Endothelial cell of umbilical vein (primary cell): ENCODE data around the gene MS4A12. TPM values are rescaled to one million over a fixed set of nuclear protein-coding genes. Genes with fewer than 3 reads are reported as not detected.

Source experiments
- BruUV-seq: library from RNA; stranded (reverse); fragments of 400-500 nt; replicated peaks from 2 replicates; lab custom pipeline; 2021; lab: Mats Ljungman, UMichigan
- CTCF ChIA-PET: fragments of 300-600, 350-600 bp; sonication (Branson Sonifier 250); formaldehyde crosslinking; loops from one replicate; lab custom pipeline; 2021; ENCODE audit warnings: antibody characterized with exemption, inconsistent platforms; lab: Charles Lee
- POLR2A ChIA-PET: fragments of 300-600, 350-600 bp; sonication (Branson Sonifier 250); formaldehyde crosslinking; loops from one replicate; lab custom pipeline; 2021; ENCODE audit warnings: antibody characterized with exemption, inconsistent platforms; lab: Charles Lee
- DNase-seq: peaks from one replicate; pipeline ENCODE4 v3.0.0-alpha.2; 2011; ENCODE audit warnings: low read depth, low spot score
- FAIRE-seq: peaks from 2 replicates; lab custom pipeline; 2011; peaks lifted over from hg19 to GRCh38; lab: Jason Lieb, UNC
- H2AFZ ChIP-seq: 2 replicates; pipeline ENCODE4 v1.6.0; 2012; ENCODE audit warnings: low read depth, low read length, control low read depth, inconsistent platforms
- H3K27ac ChIP-seq: 2 replicates; pipeline ENCODE4 v1.5.1; 2011; ENCODE audit warnings: low read depth, mild to moderate bottlenecking, control low read depth, low read length, moderate library complexity; ENCODE audit not compliant: insufficient read depth
- H3K27me3 ChIP-seq, 2 experiments: 2 replicates each; pipeline versions ENCODE4 v1.6.0 to v1.6.1; 2011; ENCODE audit warnings: low read length in 2 of 2, mixed read lengths in 1 of 2; ENCODE audit not compliant: control insufficient read depth in 2 of 2, insufficient read depth in 2 of 2
- H3K36me3 ChIP-seq, 2 experiments: 2 replicates in 1 of 2; 3 replicates in 1 of 2; pipeline ENCODE4 v1.5.1; 2011; ENCODE audit warnings: low read length in 2 of 2, mild to moderate bottlenecking in 1 of 2, moderate library complexity in 1 of 2; ENCODE audit not compliant: control insufficient read depth in 2 of 2, insufficient read depth in 2 of 2; ENCODE audit errors: extremely low read depth in 1 of 2
- H3K4me1 ChIP-seq: 3 replicates; pipeline ENCODE4 v1.5.1; 2011; ENCODE audit warnings: mild to moderate bottlenecking, low read length; ENCODE audit not compliant: control insufficient read depth, insufficient read depth; ENCODE audit errors: extremely low read depth
- H3K4me2 ChIP-seq: 2 replicates; pipeline ENCODE4 v1.6.1; 2011; ENCODE audit warnings: low read length, control low read depth, mixed read lengths; ENCODE audit not compliant: insufficient read depth
- H3K4me3 ChIP-seq, 3 experiments: fragments of 200-600 bp in 1 of 3; sonication (generic), shearing (Covaris generic) in 1 of 3; replicated peaks in 1 of 3; 2 replicates each; pipeline ENCODE4 v1.5.1; 2011 to 2016; ENCODE audit warnings: control low read depth in 3 of 3, low read length in 3 of 3, mild to moderate bottlenecking in 2 of 3, inconsistent platforms in 1 of 3, low read depth in 1 of 3, moderate library complexity in 1 of 3; ENCODE audit not compliant: insufficient read depth in 1 of 3
- H3K79me2 ChIP-seq: 2 replicates; pipeline ENCODE4 v1.6.0; 2012; ENCODE audit warnings: low read length, inconsistent platforms; ENCODE audit not compliant: control insufficient read depth, insufficient read depth
- H3K9ac ChIP-seq: replicated peaks from 2 replicates; pipeline ENCODE3; 2011; ENCODE audit warnings: low read length, control low read depth; ENCODE audit not compliant: insufficient read depth; ENCODE audit errors: extremely low read depth
- H3K9me1 ChIP-seq: replicated peaks from 3 replicates; pipeline ENCODE4 v1.6.0; 2011; ENCODE audit warnings: mild to moderate bottlenecking, low read length; ENCODE audit not compliant: control insufficient read depth, insufficient read depth; ENCODE audit errors: extremely low read depth
- H3K9me3 ChIP-seq: replicated peaks from 2 replicates; pipeline ENCODE4 v1.5.1; 2012; ENCODE audit warnings: low read length, inconsistent platforms; ENCODE audit not compliant: control insufficient read depth, insufficient read depth
- H4K20me1 ChIP-seq: replicated peaks from 2 replicates; pipeline ENCODE3; 2011; ENCODE audit warnings: mild to moderate bottlenecking, low read length; ENCODE audit not compliant: control insufficient read depth, insufficient read depth; ENCODE audit errors: extremely low read depth
- FOS ChIP-seq: IDR thresholded peaks from 2 replicates; pipeline ENCODE4 v1.6.1; 2011; ENCODE audit warnings: mild to moderate bottlenecking, low read length, moderate library complexity, borderline replicate concordance; ENCODE audit not compliant: insufficient read depth
- GATA2 ChIP-seq: IDR thresholded peaks from 2 replicates; pipeline ENCODE4 v1.7.0; 2011; ENCODE audit warnings: low read depth, mild to moderate bottlenecking, moderate library complexity, mixed read lengths, low read length; ENCODE audit not compliant: insufficient read length, insufficient read depth
- JUN ChIP-seq: IDR thresholded peaks from 2 replicates; pipeline ENCODE4 v1.6.1; 2011; ENCODE audit warnings: borderline replicate concordance, low read depth; ENCODE audit not compliant: insufficient read length, insufficient read depth
- MYC ChIP-seq: IDR thresholded peaks from one replicate; pipeline ENCODE4 v1.6.1; 2011; ENCODE audit warnings: mild to moderate bottlenecking, low read depth, low read length
- POLR2A ChIP-seq: IDR thresholded peaks from 2 replicates; pipeline ENCODE4 v1.6.1; 2012; ENCODE audit warnings: low read depth, mild to moderate bottlenecking, control low read depth, low read length
- dilution Hi-C: fragments of 300-500 bp; cut with MboI; formaldehyde crosslinking; loops from one replicate; pipeline ENCODE4 v1.15.0; 2019; ENCODE audit warnings: low sequenced_read_pairs; ENCODE audit not compliant: extremely low pct_ligation_motif_present
- intact Hi-C: fragments of 100-400 bp; cut with micrococcal nuclease; formaldehyde crosslinking; loops from one replicate; pipeline ENCODE4 v1.10.0; 2022
- polyA plus RNA-seq, 4 experiments: library from polyadenylated mRNA; depleted of rRNA in 3 of 4; stranded (reverse) in 3 of 4; unstranded in 1 of 4; fragments of >200 nt; gene quantifications; 2 replicates each; pipeline versions ENCODE4 v1.2.1 to v1.2.3, GENCODE V29; 2011 to 2012; ENCODE audit warnings: missing spikeins in 1 of 4
- total RNA-seq: library from RNA; stranded (reverse); gene quantifications from 2 replicates; pipeline ENCODE4 v1.2.3, GENCODE V29; 2021
- TF ChIP-seq, protein P1 (sequence below): IDR thresholded peaks from 2 replicates; pipeline ENCODE4 v1.6.1; 2011; ENCODE audit not compliant: insufficient read depth, insufficient read length

MS4A12 gene
- total and polyA plus RNA-seq, 2 donors (not counting 3 experiments of a cell fraction or from before 2014, with no cell fraction given), result not detected

DNA sequence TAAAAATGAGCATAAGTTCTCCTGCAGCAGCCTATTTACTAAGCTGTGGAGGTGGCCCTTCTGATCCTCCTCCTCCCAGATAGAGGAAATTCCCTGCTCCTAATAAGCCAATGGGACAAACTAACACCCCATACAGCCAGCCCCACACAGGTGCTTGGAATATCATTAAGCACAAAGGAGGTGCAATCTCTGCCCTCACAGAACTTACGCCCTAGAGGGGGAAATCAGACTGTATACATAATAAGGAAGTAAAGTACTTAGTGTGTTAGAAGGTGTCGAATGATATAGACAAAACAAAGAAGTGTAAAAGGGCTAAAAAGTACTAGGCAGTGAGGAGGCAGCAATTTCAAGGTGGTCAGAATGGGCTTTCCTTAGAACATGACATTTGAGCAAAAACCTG is 5.8 kb downstream of the MS4A12 start:
- H3K4me1 ChIP-seq, result no peaks in the 10 kb centered on the region
- dilution Hi-C loops, result no loop called here
- H3K36me3 ChIP-seq, result no peaks in the 10 kb centered on the region
- no peaks in the 10 kb centered on the region for H3K79me2 ChIP-seq
- H3K9me3 ChIP-seq, result no peaks in the 10 kb centered on the region
- no peak overlapping the region for H3K9ac ChIP-seq
- H3K27me3 ChIP-seq, result no peaks in the 10 kb centered on the region
- POLR2A ChIA-PET, result no interaction called here
- CTCF ChIA-PET, result no interaction called here
- no peak for DNase-seq
- no peaks in the 10 kb centered on the region for H3K9me1 ChIP-seq
- TF ChIP-seq, protein P1, sequence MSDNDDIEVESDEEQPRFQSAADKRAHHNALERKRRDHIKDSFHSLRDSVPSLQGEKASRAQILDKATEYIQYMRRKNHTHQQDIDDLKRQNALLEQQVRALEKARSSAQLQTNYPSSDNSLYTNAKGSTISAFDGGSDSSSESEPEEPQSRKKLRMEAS, result no peak
- no peak for TF ChIP-seq JUN
- H2AFZ ChIP-seq, result no peak overlapping the region
- BruUV-seq, result no TSS peak
- FAIRE-seq, result no peak
- intact Hi-C loops, result no loop called here
- H3K4me2 ChIP-seq, result no peak overlapping the region
- H3K27ac ChIP-seq, result no peak overlapping the region
- H3K4me3 ChIP-seq, result no peak overlapping the region
- no peaks in the 10 kb centered on the region for H4K20me1 ChIP-seq

DNA sequence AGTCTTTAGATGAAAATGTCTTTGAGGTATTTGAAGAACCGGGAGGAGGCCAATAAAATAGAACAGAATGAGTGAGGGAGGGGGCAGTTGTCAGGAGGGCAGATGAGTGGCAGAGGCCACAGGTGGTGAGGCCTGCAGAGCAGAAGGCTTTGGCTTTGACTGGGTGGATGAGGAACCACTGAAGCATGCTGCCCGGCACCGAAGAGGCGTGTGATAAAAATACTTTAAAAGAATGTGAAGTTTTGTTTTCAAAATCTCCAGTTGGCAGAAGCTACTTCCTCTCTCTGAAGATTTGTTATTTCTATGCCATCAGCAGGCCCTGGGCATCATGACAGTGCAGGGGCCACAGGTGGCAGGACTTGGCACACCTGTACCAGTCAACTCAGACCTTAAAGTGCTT is 6.3 kb downstream of the MS4A12 start:
- FAIRE-seq, result no peak
- CTCF ChIA-PET, result interaction anchor here (0.6 kb wide), 1 partner anchor 163 kb away, joined by 4 read pairs; no protein-coding TSS in a partner anchor
- H3K27ac ChIP-seq, result no peak overlapping the region
- H3K9ac ChIP-seq, result no peak overlapping the region
- no peak for DNase-seq
- H3K4me2 ChIP-seq, result no peak overlapping the region
- POLR2A ChIA-PET, result no interaction called here
- no peaks in the 10 kb centered on the region for H3K9me3 ChIP-seq
- no TSS peak for BruUV-seq
- no peak overlapping the region for H2AFZ ChIP-seq
- TF ChIP-seq GATA2, result no peak
- TF ChIP-seq POLR2A, result no peak
- TF ChIP-seq MYC, result no peak
- TF ChIP-seq JUN, result no peak
- TF ChIP-seq FOS, result no peak
- H4K20me1 ChIP-seq, result no peaks in the 10 kb centered on the region
- H3K4me3 ChIP-seq, result no peak overlapping the region
- intact Hi-C loops (no loop called here), dilution Hi-C loops (no loop called here)
- H3K27me3 ChIP-seq, result no peaks in the 10 kb centered on the region
- H3K4me1 ChIP-seq, result no peaks in the 10 kb centered on the region
- H3K9me1 ChIP-seq, result no peaks in the 10 kb centered on the region
- no peaks in the 10 kb centered on the region for H3K79me2 ChIP-seq
- no peaks in the 10 kb centered on the region for H3K36me3 ChIP-seq
